NCI-H1694 treated with DMSO at 0.1 percent for 48 hours (cell line): ENCODE measurements around the gene ACTBL2.

Source experiments
- DNase-seq: peaks from one replicate; lab custom pipeline; 2025; lab: John Stamatoyannopoulos, UW

The ACTBL2 gene

GRCh38 chr5:57448751-57449150, 33.9 kb downstream of the ACTBL2 start:
- DNase-seq, result no peak

GRCh38 chr5:57448287-57448686, 34.3 kb downstream of the ACTBL2 start:
- DNase-seq, result no peak

GRCh38 chr5:57447658-57448057, 35.0 kb downstream of the ACTBL2 start:
- DNase-seq, result no peak

- no peak for DNase-seq
Measured at GRCh38 chr5:57446966-57447365, 35.6 kb downstream of the ACTBL2 start.

GRCh38 chr5:57445705-57446037, 36.9 kb downstream of the ACTBL2 start:
- DNase-seq, result no peak

- DNase-seq, result no peak
Measured at GRCh38 chr5:57445006-57445704, 37.5 kb downstream of the ACTBL2 start.

GRCh38 chr5:57442080-57442839, 40.4 kb downstream of the ACTBL2 start:
- DNase-seq, result no peak

- DNase-seq, result no peak
Measured at GRCh38 chr5:57441557-57441956, 41.1 kb downstream of the ACTBL2 start.

GRCh38 chr5:57439601-57440000, 43.0 kb downstream of the ACTBL2 start:
- no peak for DNase-seq

- DNase-seq, result no peak
Measured at GRCh38 chr5:57437976-57438805, 44.4 kb downstream of the ACTBL2 start.

GRCh38 chr5:57436586-57436985, 46.0 kb downstream of the ACTBL2 start:
- no peak for DNase-seq

GRCh38 chr5:57435701-57436134, 46.9 kb downstream of the ACTBL2 start:
- DNase-seq, result no peak

GRCh38 chr5:57434683-57435082, 47.9 kb downstream of the ACTBL2 start:
- no peak for DNase-seq

GRCh38 chr5:57434227-57434640, 48.4 kb downstream of the ACTBL2 start:
- no peak for DNase-seq

GRCh38 chr5:57432876-57433275, 49.7 kb downstream of the ACTBL2 start:
- no peak for DNase-seq

- no peak for DNase-seq
Measured at GRCh38 chr5:57431759-57432158, 50.9 kb downstream of the ACTBL2 start.
